ENCODE results near the gene CPSF2. TPM values are rescaled to one million over a fixed set of nuclear protein-coding genes. Genes with fewer than 3 reads are reported as not detected.
"Not testable (repeated sequence)": the region's sequence is repeated elsewhere in the genome, so short reads cannot be mapped to it uniquely, and the experiment has no call there.

CPSF2 gene
- total and polyA plus RNA-seq, 10 donors: 4.5 to 59.7 (median 36.6) TPM

DNA sequence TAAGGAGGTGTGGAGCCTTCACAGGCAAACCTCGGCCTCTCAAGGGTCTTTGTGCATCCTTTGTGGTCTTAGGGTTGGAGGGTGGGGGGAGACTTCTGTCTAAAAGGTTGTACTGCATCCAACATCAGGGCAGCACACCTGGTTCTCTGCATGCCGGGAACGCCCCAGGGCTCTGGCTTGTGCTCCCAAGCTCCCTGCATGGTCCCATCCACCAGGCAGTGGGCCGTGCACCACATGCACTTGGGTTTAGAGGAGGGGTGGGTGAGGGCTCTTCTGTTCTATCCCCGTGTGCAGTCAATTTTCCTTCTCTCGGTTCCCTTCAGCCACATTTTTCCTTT, 86.1 kb downstream of the CPSF2 start:
- no peak for DNase-seq
- H3K27ac ChIP-seq: no peak overlapping the region
- 78 to 89% (median 85%) methylated on average over 6 of the region's 6 CpGs for WGBS, 5 donors

DNA sequence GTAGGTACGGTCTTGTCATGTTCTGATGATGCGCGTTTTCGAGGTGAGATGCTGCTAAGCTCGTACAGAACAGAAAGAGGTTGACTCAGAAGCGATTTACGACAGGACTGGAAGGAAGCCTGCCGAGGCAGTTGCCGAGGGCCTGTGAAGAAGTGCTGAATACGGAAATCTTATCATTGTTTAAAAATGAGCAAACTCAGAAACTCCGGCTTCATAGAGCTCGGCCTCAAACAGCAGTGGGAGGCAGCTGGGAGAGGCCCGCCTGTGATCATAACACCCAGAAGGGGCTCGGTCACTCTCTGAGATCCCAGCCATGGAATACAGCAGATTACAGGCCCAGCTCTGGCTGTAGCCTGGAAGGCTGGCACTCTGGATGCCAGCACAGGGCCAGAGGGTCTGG, 87.4 kb downstream of the CPSF2 start:
- Histone ChIP-seq H3K27me3 (replicated peaks in 1 of 7) (peaks cover 0 to 24% (median 0%) of the 10 kb centered on the region in 7 donors), H3K4me1 (no peaks in the 10 kb centered on the region), H3K36me3 (no peaks in the 10 kb centered on the region), H3K27ac (no peak overlapping the region), H3K4me3 (no peak overlapping the region), H3K9me3 (peaks cover 0 to 6% (median 0%) of the 10 kb centered on the region in 8 donors)
- no peak for DNase-seq
- TF ChIP-seq, protein P1, sequence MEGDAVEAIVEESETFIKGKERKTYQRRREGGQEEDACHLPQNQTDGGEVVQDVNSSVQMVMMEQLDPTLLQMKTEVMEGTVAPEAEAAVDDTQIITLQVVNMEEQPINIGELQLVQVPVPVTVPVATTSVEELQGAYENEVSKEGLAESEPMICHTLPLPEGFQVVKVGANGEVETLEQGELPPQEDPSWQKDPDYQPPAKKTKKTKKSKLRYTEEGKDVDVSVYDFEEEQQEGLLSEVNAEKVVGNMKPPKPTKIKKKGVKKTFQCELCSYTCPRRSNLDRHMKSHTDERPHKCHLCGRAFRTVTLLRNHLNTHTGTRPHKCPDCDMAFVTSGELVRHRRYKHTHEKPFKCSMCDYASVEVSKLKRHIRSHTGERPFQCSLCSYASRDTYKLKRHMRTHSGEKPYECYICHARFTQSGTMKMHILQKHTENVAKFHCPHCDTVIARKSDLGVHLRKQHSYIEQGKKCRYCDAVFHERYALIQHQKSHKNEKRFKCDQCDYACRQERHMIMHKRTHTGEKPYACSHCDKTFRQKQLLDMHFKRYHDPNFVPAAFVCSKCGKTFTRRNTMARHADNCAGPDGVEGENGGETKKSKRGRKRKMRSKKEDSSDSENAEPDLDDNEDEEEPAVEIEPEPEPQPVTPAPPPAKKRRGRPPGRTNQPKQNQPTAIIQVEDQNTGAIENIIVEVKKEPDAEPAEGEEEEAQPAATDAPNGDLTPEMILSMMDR (IDR thresholded peaks at IDR 0.05 in 8 of 11, conservative IDR thresholded peaks at IDR 0.05 in 3 of 11): no peak
- intact Hi-C loops (cut with DNase I; ENCODE audit: low total_unique reads): no loop called here
- 80 to 88% (median 81%) methylated on average over 14 of the region's 14 CpGs for whole genome bisulfite sequencing, 5 donors

More for the DNA sequence above, 86.1 kb downstream of the CPSF2 start:
- Histone ChIP-seq H3K36me3 (no peaks in the 10 kb centered on the region), H3K4me3 (no peak overlapping the region), H3K9me3 (peaks cover 0 to 4% (median 0%) of the 10 kb centered on the region in 8 donors), H3K4me1 (no peaks in the 10 kb centered on the region), H3K27me3 (replicated peaks in 1 of 7) (peaks cover 0 to 24% (median 0%) of the 10 kb centered on the region in 7 donors)
- intact Hi-C loops (cut with DNase I; ENCODE audit: low total_unique reads): no loop called here
- no peak for TF ChIP-seq POLR2AphosphoS5 (IDR thresholded peaks at IDR 0.05)
- TF ChIP-seq POLR2A (IDR thresholded peaks at IDR 0.05): no peak
- TF ChIP-seq, protein P1 (IDR thresholded peaks at IDR 0.05 in 8 of 11, conservative IDR thresholded peaks at IDR 0.05 in 3 of 11): no peak

DNA sequence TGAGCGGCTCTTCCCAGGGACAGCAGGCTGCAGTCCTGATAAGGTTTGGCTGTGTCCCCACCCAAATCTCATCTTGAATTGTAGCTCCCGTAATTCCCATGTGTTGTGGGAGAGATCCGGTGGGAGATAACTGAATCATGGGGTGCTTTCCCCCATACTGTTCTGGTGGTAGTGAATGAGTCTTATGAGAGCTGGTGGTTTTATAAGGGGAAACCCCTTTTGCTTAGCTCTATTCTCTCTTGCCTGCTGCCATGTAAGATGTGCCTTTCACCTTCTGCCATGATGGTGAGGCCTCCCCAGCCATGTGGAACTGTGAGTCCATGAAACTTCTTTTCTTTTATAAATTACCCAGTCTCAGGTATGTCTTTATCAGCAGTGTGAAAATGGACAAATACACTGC, 91.4 kb downstream of the CPSF2 start:
- H3K9me3 ChIP-seq; H3K4me3 ChIP-seq; H3K27ac ChIP-seq; H3K27me3 ChIP-seq (replicated peaks in 1 of 7); intact Hi-C loops (cut with DNase I; ENCODE audit: low total_unique reads); DNase-seq; H3K4me1 ChIP-seq; H3K36me3 ChIP-seq: not testable (repeated sequence)
- 84 to 94% (median 91%) methylated on average over 3 of the region's 3 CpGs for WGBS, 5 donors

DNA sequence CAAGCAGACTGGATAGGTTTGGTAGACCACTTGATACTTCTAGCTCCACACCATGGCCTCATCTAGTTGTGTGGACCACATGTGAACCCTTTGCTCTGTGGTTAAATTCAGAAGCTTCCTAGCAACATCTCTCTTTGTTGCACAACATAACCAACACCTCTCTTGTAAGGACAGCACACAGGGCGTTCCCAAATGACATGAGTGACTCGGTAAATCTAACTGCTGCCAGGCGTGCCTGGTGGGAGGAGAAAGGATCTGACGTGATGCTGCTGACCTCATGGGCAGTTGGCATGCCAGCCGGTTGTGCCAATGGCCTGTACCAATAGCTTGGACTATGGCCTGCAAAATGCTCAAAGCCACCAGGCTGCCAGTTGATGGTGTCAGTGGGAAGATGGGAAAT, 93.8 kb downstream of the CPSF2 start:
- H3K27me3 ChIP-seq (replicated peaks in 1 of 7): no peaks in the 10 kb centered on the region
- peaks cover 0 to 6% (median 0%) of the 10 kb centered on the region in 8 donors for H3K9me3 ChIP-seq
- intact Hi-C loops (cut with DNase I; ENCODE audit: low total_unique reads): no loop called here
- WGBS, 5 donors: 69 to 84% (median 72%) methylated on average over 5 of the region's 5 CpGs
- H3K4me3 ChIP-seq: no peak overlapping the region
- no peaks in the 10 kb centered on the region for H3K36me3 ChIP-seq
- no peaks in the 10 kb centered on the region for H3K4me1 ChIP-seq
- TF ChIP-seq, protein P1 (IDR thresholded peaks at IDR 0.05 in 8 of 11, conservative IDR thresholded peaks at IDR 0.05 in 3 of 11): no peak
- no peak for TF ChIP-seq POLR2AphosphoS5 (IDR thresholded peaks at IDR 0.05)
- TF ChIP-seq POLR2A (IDR thresholded peaks at IDR 0.05): no peak
- no peak for DNase-seq
- no peak overlapping the region for H3K27ac ChIP-seq

DNA sequence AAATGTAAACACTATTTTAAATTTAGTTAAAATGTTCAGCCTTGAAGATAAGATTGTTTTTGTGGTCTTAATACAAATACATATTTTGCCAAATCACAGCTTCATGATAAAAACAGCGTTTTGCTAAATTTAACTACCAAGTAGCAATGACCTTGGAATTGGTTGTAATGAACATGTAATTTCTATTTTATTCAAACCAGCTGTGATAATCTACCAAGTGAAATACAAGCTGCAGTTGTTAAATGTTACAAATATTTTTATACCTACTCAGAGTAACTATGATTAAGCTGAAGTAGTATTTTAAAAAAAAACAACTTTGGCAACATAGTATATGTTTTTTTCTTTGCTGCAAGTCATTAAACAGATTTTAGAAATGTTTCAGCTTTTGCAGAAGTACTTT, 96.2 kb downstream of the CPSF2 start:
- intact Hi-C loops (cut with DNase I; ENCODE audit: low total_unique reads): no loop called here
- 30 to 74% (median 51%) methylated on average over 1 of the region's 1 CpG for WGBS, 5 donors
- no peaks in the 10 kb centered on the region for H3K27me3 ChIP-seq (replicated peaks in 1 of 7)
- no peaks in the 10 kb centered on the region for H3K36me3 ChIP-seq
- no peak for DNase-seq
- no peak overlapping the region for H3K4me3 ChIP-seq
- peaks cover 0 to 6% (median 0%) of the 10 kb centered on the region in 8 donors for H3K9me3 ChIP-seq
- no peak for TF ChIP-seq POLR2AphosphoS5 (IDR thresholded peaks at IDR 0.05)
- TF ChIP-seq POLR2A (IDR thresholded peaks at IDR 0.05): no peak
- TF ChIP-seq, protein P1 (IDR thresholded peaks at IDR 0.05 in 8 of 11, conservative IDR thresholded peaks at IDR 0.05 in 3 of 11): no peak
- no peak overlapping the region for H3K27ac ChIP-seq
- no peaks in the 10 kb centered on the region for H3K4me1 ChIP-seq
